IMR-90 (cell line): Measurements from ENCODE around the gene MAPK13. TPM values are rescaled to one million over a fixed set of nuclear protein-coding genes. Genes with fewer than 3 reads are reported as not detected.

Experiments
- ATAC-seq: fragments of 200-7000 bp; cut with Tn5 transposase; 2 replicates; pipeline ENCODE4 v1.9.1; 2020; ENCODE audit warnings: low read depth, mild to moderate bottlenecking, moderate library complexity
- BruUV-seq: library from RNA; stranded (reverse); fragments of 400-500 nt; replicated peaks from 2 replicates; lab custom pipeline; 2021; lab: Mats Ljungman, UMichigan
- CTCF ChIA-PET: fragments of 300-600 bp; formaldehyde crosslinking; extraction: SDS; loops from one replicate; lab custom pipeline; 2021; ENCODE audit warnings: antibody characterized with exemption; lab: Yijun Ruan, JAX
- POLR2A ChIA-PET: fragments of 300-600 bp; sonication (Branson Sonifier 250); formaldehyde crosslinking; loops from one replicate; lab custom pipeline; 2022; ENCODE audit warnings: antibody characterized with exemption; ENCODE audit not compliant: unreplicated experiment; lab: Charles Lee
- DNase-seq: peaks from one replicate; pipeline ENCODE4 v3.0.0; 2013
- H2AFZ ChIP-seq: replicated peaks from 2 replicates; pipeline ENCODE3; 2013; ENCODE audit warnings: low read length, mild to moderate bottlenecking; ENCODE audit not compliant: poor library complexity
- H2AK5ac ChIP-seq: 2 replicates; pipeline ENCODE4 v1.6.1; 2013; ENCODE audit warnings: low read depth, low read length, inconsistent platforms
- H2AK9ac ChIP-seq: replicated peaks from 2 replicates; pipeline ENCODE3; 2013; ENCODE audit warnings: mild to moderate bottlenecking, low read depth, low read length, moderate library complexity; ENCODE audit not compliant: poor library complexity
- H2BK120ac ChIP-seq: 2 replicates; pipeline ENCODE4 v1.6.1; 2013; ENCODE audit warnings: low read depth, low read length, inconsistent platforms
- H2BK15ac ChIP-seq: 3 replicates; pipeline ENCODE4 v1.6.1; 2013; ENCODE audit warnings: low read depth, low read length, inconsistent platforms
- H2BK20ac ChIP-seq: 2 replicates; pipeline ENCODE4 v1.6.1; 2013; ENCODE audit warnings: low read depth, mild to moderate bottlenecking, inconsistent platforms, low read length, moderate library complexity
- H2BK5ac ChIP-seq: 2 replicates; pipeline ENCODE4 v1.6.1; 2013; ENCODE audit warnings: mild to moderate bottlenecking, low read depth, low read length, inconsistent platforms; ENCODE audit not compliant: poor library complexity, severe bottlenecking
- H3K14ac ChIP-seq: replicated peaks from 2 replicates; pipeline ENCODE4 v1.6.1; 2013; ENCODE audit warnings: low read depth, low read length, inconsistent platforms
- H3K18ac ChIP-seq: 2 replicates; pipeline ENCODE4 v1.6.1; 2013; ENCODE audit warnings: low read depth, low read length, control low read depth
- H3K23ac ChIP-seq: 2 replicates; pipeline ENCODE4 v1.6.1; 2013; ENCODE audit warnings: low read depth, low read length, inconsistent platforms
- H3K27ac ChIP-seq: 2 replicates; pipeline ENCODE4 v1.5.1; 2013; ENCODE audit warnings: mild to moderate bottlenecking, control low read depth, low read length; ENCODE audit not compliant: insufficient read depth
- H3K27me3 ChIP-seq: 2 replicates; pipeline ENCODE4 v1.6.1; 2013; ENCODE audit warnings: low read length; ENCODE audit not compliant: control insufficient read depth, insufficient read depth
- H3K36me3 ChIP-seq: 2 replicates; pipeline ENCODE4 v1.6.1; 2013; ENCODE audit warnings: low read length, mixed read lengths; ENCODE audit not compliant: control insufficient read depth, insufficient read depth
- H3K4ac ChIP-seq: 2 replicates; pipeline ENCODE4 v1.6.1; 2013; ENCODE audit warnings: low read depth, low read length, inconsistent platforms
- H3K4me1 ChIP-seq: 2 replicates; pipeline ENCODE4 v1.6.1; 2013; ENCODE audit warnings: low read length, mixed read lengths; ENCODE audit not compliant: control insufficient read depth, insufficient read depth
- H3K4me2 ChIP-seq: 2 replicates; pipeline ENCODE4 v1.6.1; 2013; ENCODE audit warnings: low read depth, mild to moderate bottlenecking, control low read depth, low read length, moderate library complexity
- H3K4me3 ChIP-seq: 2 replicates; pipeline ENCODE4 v1.5.1; 2013; ENCODE audit warnings: low read depth, mild to moderate bottlenecking, control low read depth, low read length, moderate library complexity; ENCODE audit not compliant: insufficient read depth
- H3K56ac ChIP-seq: 2 replicates; pipeline ENCODE4 v1.6.1; 2013; ENCODE audit warnings: low read length, inconsistent platforms; ENCODE audit not compliant: insufficient read depth; ENCODE audit errors: extremely low read depth
- H3K79me1 ChIP-seq, 2 experiments: 2 replicates each; pipeline ENCODE4 v1.6.1; 2013; ENCODE audit warnings: low read length in 2 of 2, inconsistent platforms in 1 of 2, low read depth in 1 of 2
- H3K9ac ChIP-seq: 2 replicates; pipeline ENCODE4 v1.6.1; 2013; ENCODE audit warnings: low read depth, low read length, control low read depth
- H3K9me1 ChIP-seq: 2 replicates; pipeline ENCODE4 v1.6.1; 2013; ENCODE audit warnings: low read length, inconsistent platforms; ENCODE audit not compliant: insufficient read depth
- H3K9me3 ChIP-seq: 2 replicates; pipeline ENCODE4 v1.6.1; 2013; ENCODE audit warnings: low read length; ENCODE audit not compliant: control insufficient read depth, insufficient read depth
- H4K20me1 ChIP-seq: 2 replicates; pipeline ENCODE4 v1.6.1; 2013; ENCODE audit warnings: low read length, inconsistent platforms; ENCODE audit not compliant: insufficient read depth
- H4K5ac ChIP-seq: 2 replicates; pipeline ENCODE4 v1.6.1; 2013; ENCODE audit warnings: mild to moderate bottlenecking, low read depth, low read length, control low read depth
- H4K8ac ChIP-seq, 2 experiments: 2 replicates each; pipeline ENCODE4 v1.6.1; 2013; ENCODE audit warnings: low read depth in 2 of 2, low read length in 2 of 2, control low read depth in 1 of 2, inconsistent platforms in 1 of 2
- H4K91ac ChIP-seq: 2 replicates; pipeline ENCODE4 v1.6.1; 2013; ENCODE audit warnings: low read depth, low read length, inconsistent platforms; ENCODE audit not compliant: insufficient read depth
- BHLHE40 ChIP-seq: fragments of 150-350 bp; IDR thresholded peaks from 2 replicates; pipeline ENCODE4 v1.6.1; 2016; ENCODE audit warnings: mild to moderate bottlenecking, low read depth, low read length
- CEBPB ChIP-seq: IDR thresholded peaks from 2 replicates; pipeline ENCODE4 v1.6.1; 2012; ENCODE audit warnings: low read depth, low read length, improper control_type of control experiment
- CHD1 ChIP-seq: IDR thresholded peaks from 2 replicates; pipeline ENCODE4 v1.6.1; 2012; ENCODE audit warnings: low read depth, low read length, improper control_type of control experiment
- FOS ChIP-seq: fragments of 150-350 bp; IDR thresholded peaks from 2 replicates; pipeline ENCODE4 v1.6.1; 2016; ENCODE audit warnings: low read depth, low read length
- MAFK ChIP-seq: IDR thresholded peaks from 2 replicates; pipeline ENCODE4 v1.6.1; 2012; ENCODE audit warnings: low read depth, low read length, improper control_type of control experiment
- NFE2L2 ChIP-seq: fragments of 150-350 bp; IDR thresholded peaks from 2 replicates; pipeline ENCODE4 v1.6.1; 2016; ENCODE audit warnings: low read depth, mild to moderate bottlenecking, low read length
- POLR2A ChIP-seq: IDR thresholded peaks from 2 replicates; pipeline ENCODE4 v1.6.1; 2012; ENCODE audit warnings: mild to moderate bottlenecking, low read depth, low read length
- RAD21 ChIP-seq: IDR thresholded peaks from 2 replicates; pipeline ENCODE4 v1.6.1; 2012; ENCODE audit warnings: low read length, improper control_type of control experiment
- RCOR1 ChIP-seq: IDR thresholded peaks from 2 replicates; pipeline ENCODE4 v1.6.1; 2012; ENCODE audit warnings: mild to moderate bottlenecking, low read length, improper control_type of control experiment; ENCODE audit not compliant: insufficient replicate concordance
- RFX5 ChIP-seq: IDR thresholded peaks from 2 replicates; pipeline ENCODE4 v1.8.0; 2012; ENCODE audit warnings: low read depth, mild to moderate bottlenecking, low read length, moderate library complexity
- SMC3 ChIP-seq: fragments of 150-350 bp; IDR thresholded peaks from 2 replicates; pipeline ENCODE4 v1.6.1; 2016; ENCODE audit warnings: low read depth, mild to moderate bottlenecking, antibody characterized with exemption, low read length, moderate library complexity
- WGBS, 2 experiments: methylation state at CpG; one replicate each; pipeline versions ENCODE4 v1.1.5 to v1.1.7; 2013; ENCODE audit warnings: missing lambda C conversion rate in 2 of 2; ENCODE audit not compliant: insufficient read length in 1 of 2; ENCODE audit errors: extremely low coverage in 2 of 2; 5-methylcytosine and 5-hydroxymethylcytosine counted together
- dilution Hi-C: fragments of 300-500 bp; cut with HindIII; formaldehyde crosslinking; loops from one replicate; pipeline ENCODE4 v1.14.3; 2018; ENCODE audit warnings: low sequenced_read_pairs; ENCODE audit not compliant: unreplicated experiment
- in situ Hi-C: fragments of 300-500 bp; cut with MboI; formaldehyde crosslinking; loops from 3 replicates; pipeline ENCODE4 v1.14.3; 2019; ENCODE audit warnings: low sequenced_read_pairs, inconsistent platforms, mixed read lengths
- intact Hi-C: fragments of 100-400 bp; cut with micrococcal nuclease; formaldehyde crosslinking; loops from 2 replicates; pipeline ENCODE4 v1.10.0; 2022
- polyA plus RNA-seq, 3 experiments: library from polyadenylated mRNA; depleted of rRNA; stranded (reverse); fragments of >200 nt; gene quantifications; 2 replicates each; pipeline ENCODE4 v1.2.3, GENCODE V29; 2012; ENCODE audit warnings: low replicate concordance in 1 of 3
- total RNA-seq: library from RNA; depleted of rRNA; stranded (reverse); fragments of >200 nt; gene quantifications from 2 replicates; pipeline ENCODE4 v1.2.3, GENCODE V29; 2012
- TF ChIP-seq, protein P1 (sequence below): fragments of 150-350 bp; IDR thresholded peaks from 2 replicates; pipeline ENCODE4 v1.6.1; 2016; ENCODE audit warnings: low read depth, mild to moderate bottlenecking, low read length, moderate library complexity, borderline replicate concordance

MAPK13 gene
- total and polyA plus RNA-seq, 2 of the 4 experiments (the other 2 are of a cell fraction) = 2.0 to 2.9 TPM

DNA sequence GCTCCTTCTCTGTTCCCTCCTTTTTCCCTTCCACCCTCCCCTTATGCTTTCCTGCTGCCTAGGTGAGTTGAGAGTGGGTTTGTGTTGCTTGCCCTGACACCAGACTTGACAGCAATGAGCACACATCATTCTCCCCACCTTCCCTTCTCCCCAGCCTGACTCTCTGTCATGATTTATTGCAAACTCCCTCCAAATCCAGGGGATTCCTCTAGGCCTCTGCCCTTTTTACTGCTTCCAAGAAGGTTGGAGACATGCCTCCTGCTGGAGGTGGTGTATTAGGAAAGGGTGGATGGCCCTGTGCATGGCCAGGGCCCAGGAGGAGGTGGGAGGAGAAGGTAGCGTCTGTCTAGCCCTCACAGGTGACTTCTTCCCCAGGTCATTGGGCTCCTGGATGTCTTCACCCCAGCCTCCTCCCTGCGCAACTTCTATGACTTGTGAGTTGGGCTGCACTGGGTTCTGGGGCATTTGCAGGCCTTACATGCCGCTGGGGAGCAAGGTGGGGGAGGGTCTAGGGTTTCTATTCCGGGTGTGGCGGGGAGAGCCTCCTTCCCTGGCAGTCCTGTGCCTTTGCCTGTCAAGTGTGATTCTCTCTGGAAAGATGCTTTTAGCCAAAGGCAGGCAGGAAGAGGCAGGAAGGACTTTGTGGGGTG, 2.1 kb downstream of the MAPK13 start:
- H3K4me2 ChIP-seq = no peak overlapping the region; the same call in 1 of the 2 replicates
- intact Hi-C loops = no loop called here
- WGBS, 2 experiments = no CpG with 5 or more reads among the region's 5 CpGs

More for the DNA sequence above, 2.1 kb downstream of the MAPK13 start:
- no peak overlapping the region; the same call in 1 of the 2 replicates for H4K91ac ChIP-seq
- peak overlapping the region; percentile 7; the same call in 1 of the 2 replicates for H2BK20ac ChIP-seq
- H3K14ac ChIP-seq = peak overlapping the region; percentile 23; the same call in 1 of the 2 replicates
- no peaks in the 10 kb centered on the region; the same call in 1 of the 2 replicates for H3K36me3 ChIP-seq
- in situ Hi-C loops (no loop called here), dilution Hi-C loops (no loop called here)
- H3K9me3 ChIP-seq = no peaks in the 10 kb centered on the region
- H3K9me1 ChIP-seq = peaks cover 15% of the 10 kb centered on the region
- ChIA-PET CTCF (interaction anchor here (1.1 kb wide), 1 partner anchor 8 kb away, joined by 3 read pairs; no protein-coding TSS in a partner anchor), POLR2A (no interaction called here)
- no peak overlapping the region for H3K4me3 ChIP-seq
- peak overlapping the region; percentile 10; the same call in 1 of the 2 replicates for H2BK120ac ChIP-seq
- peak overlapping the region; percentile 5; the same call in 1 of the 2 replicates for H4K5ac ChIP-seq
- no peak overlapping the region for H2AK9ac ChIP-seq
- no peaks in the 10 kb centered on the region for H4K20me1 ChIP-seq
- TF ChIP-seq CEBPB = no peak
- TF ChIP-seq MAFK = no peak
- TF ChIP-seq BHLHE40 = no peak
- no peak for TF ChIP-seq SMC3
- no peak for TF ChIP-seq NFE2L2
- no peak for TF ChIP-seq CHD1
- TF ChIP-seq RAD21 = no peak
- TF ChIP-seq, protein P1, sequence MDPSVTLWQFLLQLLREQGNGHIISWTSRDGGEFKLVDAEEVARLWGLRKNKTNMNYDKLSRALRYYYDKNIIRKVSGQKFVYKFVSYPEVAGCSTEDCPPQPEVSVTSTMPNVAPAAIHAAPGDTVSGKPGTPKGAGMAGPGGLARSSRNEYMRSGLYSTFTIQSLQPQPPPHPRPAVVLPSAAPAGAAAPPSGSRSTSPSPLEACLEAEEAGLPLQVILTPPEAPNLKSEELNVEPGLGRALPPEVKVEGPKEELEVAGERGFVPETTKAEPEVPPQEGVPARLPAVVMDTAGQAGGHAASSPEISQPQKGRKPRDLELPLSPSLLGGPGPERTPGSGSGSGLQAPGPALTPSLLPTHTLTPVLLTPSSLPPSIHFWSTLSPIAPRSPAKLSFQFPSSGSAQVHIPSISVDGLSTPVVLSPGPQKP = no peak
- TF ChIP-seq FOS = no peak
- no peak for TF ChIP-seq RFX5
- TF ChIP-seq RCOR1 = no peak
- TF ChIP-seq POLR2A = no peak
- BruUV-seq = no TSS peak
- H3K23ac ChIP-seq = no peak overlapping the region
- no peak overlapping the region for H3K56ac ChIP-seq
- no peak for ATAC-seq
- DNase-seq = no peak
- H2AK5ac ChIP-seq = peak overlapping the region; percentile 46
- peak overlapping the region; percentile 39 to 91; a peak in 2 of 4 replicates for H4K8ac ChIP-seq
- no peak overlapping the region for H3K18ac ChIP-seq
- H3K27me3 ChIP-seq = no peaks in the 10 kb centered on the region
- H3K4ac ChIP-seq = peak overlapping the region; percentile 26
- H2AFZ ChIP-seq = peak overlapping the region; percentile 69
- peak overlapping the region; percentile 18; the same call in 1 of the 3 replicates for H2BK15ac ChIP-seq
- H3K4me1 ChIP-seq = peaks cover 26% of the 10 kb centered on the region
- peaks cover 0 to 18% of the 10 kb centered on the region in 2 experiments; a peak in 1 of 4 replicates for H3K79me1 ChIP-seq
- H3K27ac ChIP-seq = peak overlapping the region; percentile 16; the same call in 1 of the 2 replicates
- H3K9ac ChIP-seq = no peak overlapping the region
- H2BK5ac ChIP-seq = no peak overlapping the region
